Immature natural killer cell (primary cell): ENCODE results near the gene RUNX2. TPM values are rescaled to one million over a fixed set of nuclear protein-coding genes. Genes with fewer than 3 reads are reported as not detected.
A peak's percentile ranks its signal among the peaks of the same experiment; 100 is the strongest.

ENCODE experiments used
- DNase-seq, 3 donors: peaks; one replicate each; pipeline ENCODE4 v3.0.0; 2022; ENCODE audit warnings: mixed read lengths in 1 of 3
- H3K27ac Mint-ChIP-seq, 6 donors: one replicate each; pipeline ENCODE4 v1.8.0; 2020; ENCODE audit warnings: mixed read lengths in 6 of 6, mild to moderate bottlenecking in 5 of 6, inconsistent platforms in 4 of 6, moderate library complexity in 3 of 6
- H3K27me3 Mint-ChIP-seq, 3 donors: one replicate each; pipeline ENCODE4 v1.8.0; 2020 to 2021; ENCODE audit warnings: low read depth in 3 of 3, mild to moderate bottlenecking in 3 of 3, mixed read lengths in 3 of 3, moderate library complexity in 3 of 3, inconsistent platforms in 1 of 3
- H3K36me3 Mint-ChIP-seq, 3 donors: one replicate each; pipeline ENCODE4 v1.8.0; 2020; ENCODE audit warnings: mixed read lengths in 3 of 3, inconsistent platforms in 2 of 3, mild to moderate bottlenecking in 2 of 3
- H3K4me1 Mint-ChIP-seq, 2 donors: one replicate each; pipeline ENCODE4 v1.8.0; 2020; ENCODE audit warnings: inconsistent platforms in 2 of 2, mild to moderate bottlenecking in 2 of 2, mixed read lengths in 2 of 2, moderate library complexity in 1 of 2
- H3K4me3 Mint-ChIP-seq, 5 donors: one replicate each; pipeline ENCODE4 v1.8.0; 2020; ENCODE audit warnings: mild to moderate bottlenecking in 5 of 5, mixed read lengths in 5 of 5, inconsistent platforms in 3 of 5, moderate library complexity in 3 of 5
- H3K9me3 Mint-ChIP-seq, 6 donors: one replicate each; pipeline ENCODE4 v1.8.0; 2020; ENCODE audit warnings: mild to moderate bottlenecking in 6 of 6, mixed read lengths in 6 of 6, inconsistent platforms in 4 of 6, moderate library complexity in 3 of 6
- polyA plus RNA-seq, 3 donors: library from polyadenylated mRNA; unstranded; fragments of 300-500 nt; fragmentation: Illumina TruSeq; gene quantifications; one replicate each; pipeline ENCODE4 v1.2.3, GENCODE V29; 2021

Gene RUNX2
- polyA plus RNA-seq, 3 donors from 2014 or later, result 2.6 to 11.8 (median 4.4) TPM

DNA sequence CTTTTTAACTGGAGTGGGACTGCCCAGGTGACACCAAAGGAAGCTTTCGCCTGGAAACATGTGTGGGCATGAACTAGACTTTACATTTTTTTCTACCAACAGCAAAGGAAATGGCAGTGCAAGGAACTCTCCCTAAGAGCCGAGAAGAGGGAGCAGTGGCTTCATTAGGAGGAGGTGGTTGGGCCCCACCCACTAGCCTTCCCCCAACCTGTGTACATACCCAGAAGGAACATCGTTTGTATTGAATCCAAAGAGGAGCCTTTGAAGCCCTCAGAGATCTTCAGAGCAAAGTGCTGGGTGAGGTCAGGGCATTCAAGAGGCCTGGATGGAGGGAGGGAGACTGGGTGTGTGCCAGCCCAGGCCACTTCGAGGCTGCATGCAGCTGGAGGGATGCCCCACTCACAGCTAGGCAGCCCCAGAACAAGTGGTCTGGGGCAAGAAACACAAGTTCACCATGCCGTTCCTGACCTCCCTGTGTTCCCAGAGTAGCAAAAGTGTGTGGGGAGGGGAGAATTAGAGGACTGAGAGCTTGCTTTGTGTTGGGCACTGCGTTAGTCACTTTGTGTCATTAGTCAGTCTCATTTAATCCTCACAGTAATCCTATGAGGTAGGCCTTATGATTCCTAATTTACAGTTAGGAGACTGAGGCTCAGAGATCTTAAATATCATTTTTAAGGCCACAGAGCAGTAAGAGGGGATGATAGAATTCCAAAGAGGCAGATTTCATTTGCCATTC lies 241.2 kb downstream of the RUNX2 start:
- Mint-ChIP-seq H3K4me3 (no peak overlapping the region), H3K36me3 (peaks cover 0 to 10% (median 0%) of the 10 kb centered on the region in 3 donors), H3K27me3 (peaks cover 0 to 3% (median 2%) of the 10 kb centered on the region in 3 donors), H3K27ac (no peak overlapping the region), H3K4me1 (peaks cover 22 to 44% of the 10 kb centered on the region in 2 donors), H3K9me3 (no peaks in the 10 kb centered on the region)
- DNase-seq, result no peak

DNA sequence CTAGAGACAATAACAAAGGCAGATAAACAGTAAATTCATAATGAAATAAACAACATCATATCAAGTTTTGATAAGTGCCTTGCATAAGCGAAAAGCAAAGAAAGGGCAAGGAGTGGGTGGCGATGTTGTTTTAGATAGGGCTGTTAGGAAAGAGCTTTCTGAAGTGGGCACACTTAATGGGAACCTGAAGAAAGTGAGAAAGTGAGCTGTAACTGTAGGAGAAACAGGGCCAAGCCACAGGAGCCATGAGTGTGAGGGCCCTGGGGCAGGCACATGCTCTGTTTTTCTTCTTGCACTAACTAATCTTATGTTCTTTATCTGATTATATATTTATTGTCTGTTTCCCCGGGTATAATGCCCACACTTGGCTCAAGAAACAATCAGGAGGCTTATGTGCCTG lies 243.0 kb downstream of the RUNX2 start:
- Mint-ChIP-seq H3K9me3 (no peaks in the 10 kb centered on the region), H3K36me3 (peaks cover 0 to 10% (median 0%) of the 10 kb centered on the region in 3 donors), H3K27me3 (peaks cover 0 to 2% (median 0%) of the 10 kb centered on the region in 3 donors), H3K4me1 (peaks cover 22 to 45% of the 10 kb centered on the region in 2 donors), H3K27ac (peak overlapping the region in 2 of 6 donors; percentile 31 to 57), H3K4me3 (peak overlapping the region in 2 of 5 donors; percentile 21 to 24)
- DNase-seq, result no peak

DNA sequence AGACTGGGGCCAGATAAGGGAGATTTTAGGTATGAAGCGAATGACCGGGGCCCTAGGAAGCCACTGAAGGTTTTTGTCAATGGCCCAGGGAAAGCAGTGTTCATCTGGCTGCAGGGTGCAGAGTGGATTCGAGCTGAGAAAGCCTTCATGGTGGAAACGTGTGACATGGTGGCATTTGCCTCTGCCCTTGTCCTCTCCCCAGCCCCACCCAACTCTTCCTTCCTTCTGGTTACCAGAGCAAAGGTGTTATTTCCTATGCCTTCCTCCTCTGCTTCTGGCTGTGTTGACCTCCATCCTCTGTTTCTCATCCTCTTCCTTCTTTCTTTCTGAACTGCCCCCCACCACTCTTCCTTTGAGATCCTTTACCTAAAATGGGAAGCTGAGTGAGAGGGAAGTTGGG lies 244.7 kb downstream of the RUNX2 start:
- Mint-ChIP-seq H3K9me3 (no peaks in the 10 kb centered on the region), H3K27ac (peak overlapping the region in 4 of 6 donors; percentile 13 to 87 (median 56)), H3K27me3 (peaks cover 0 to 2% (median 0%) of the 10 kb centered on the region in 3 donors), H3K36me3 (peaks cover 0 to 4% (median 0%) of the 10 kb centered on the region in 3 donors), H3K4me1 (peaks cover 22 to 51% of the 10 kb centered on the region in 2 donors), H3K4me3 (peak overlapping the region; percentile 60 to 78 (median 67))
- DNase-seq, result no peak

DNA sequence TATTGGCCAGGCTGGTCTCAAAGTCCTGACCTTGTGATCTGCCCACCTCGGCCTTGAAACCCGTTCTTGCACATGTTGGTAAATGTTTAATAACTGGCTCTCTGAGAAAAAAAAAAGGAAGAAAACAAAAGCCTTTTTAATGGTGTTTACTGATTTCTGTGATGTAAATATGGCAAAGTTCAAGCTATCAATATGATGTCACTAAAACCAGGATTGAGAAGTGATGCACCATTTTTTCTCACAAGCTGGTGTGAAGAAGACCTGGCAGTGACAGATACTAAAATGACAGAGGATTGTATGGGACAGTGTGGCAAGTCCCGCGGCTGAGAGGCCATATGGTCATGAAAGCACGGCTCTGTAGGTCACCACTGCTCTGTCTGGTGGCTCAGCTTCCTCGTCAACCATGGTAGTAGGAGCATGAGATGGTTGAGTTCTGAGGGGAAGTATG lies 245.9 kb downstream of the RUNX2 start:
- DNase-seq, result no peak
- no peaks in the 10 kb centered on the region for H3K36me3 Mint-ChIP-seq
- H3K27me3 Mint-ChIP-seq, result peaks cover 0 to 3% (median 0%) of the 10 kb centered on the region in 3 donors
- no peak overlapping the region for H3K4me3 Mint-ChIP-seq
- peak overlapping the region in 3 of 6 donors; percentile 49 to 78 (median 58) for H3K27ac Mint-ChIP-seq
- H3K9me3 Mint-ChIP-seq, result no peaks in the 10 kb centered on the region
- peaks cover 21 to 47% of the 10 kb centered on the region in 2 donors for H3K4me1 Mint-ChIP-seq

DNA sequence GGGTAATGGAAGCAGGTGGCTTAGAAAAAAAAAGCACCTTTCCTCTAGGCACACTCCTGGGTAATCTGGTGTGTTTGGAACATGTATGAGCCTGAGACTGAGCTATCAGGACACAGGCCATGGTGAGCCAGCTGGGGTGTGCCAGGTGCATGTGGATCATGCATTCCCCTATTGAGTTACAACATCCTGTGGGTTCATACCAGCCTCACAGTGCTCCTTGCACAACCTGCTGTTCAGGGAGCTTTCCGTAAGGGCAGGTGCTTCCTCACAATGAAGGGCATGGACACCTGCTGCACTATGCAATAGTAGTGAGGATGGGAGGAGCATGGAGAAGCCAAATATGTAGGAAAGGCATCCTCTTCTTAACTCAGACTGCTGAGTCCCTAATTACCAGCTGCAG lies 246.8 kb downstream of the RUNX2 start:
- H3K36me3 Mint-ChIP-seq, result no peaks in the 10 kb centered on the region
- peaks cover 21 to 45% of the 10 kb centered on the region in 2 donors for H3K4me1 Mint-ChIP-seq
- no peak overlapping the region for H3K4me3 Mint-ChIP-seq
- H3K27ac Mint-ChIP-seq, result no peak overlapping the region
- H3K9me3 Mint-ChIP-seq, result no peaks in the 10 kb centered on the region
- DNase-seq, result no peak
- H3K27me3 Mint-ChIP-seq, result peaks cover 0 to 3% (median 0%) of the 10 kb centered on the region in 3 donors

DNA sequence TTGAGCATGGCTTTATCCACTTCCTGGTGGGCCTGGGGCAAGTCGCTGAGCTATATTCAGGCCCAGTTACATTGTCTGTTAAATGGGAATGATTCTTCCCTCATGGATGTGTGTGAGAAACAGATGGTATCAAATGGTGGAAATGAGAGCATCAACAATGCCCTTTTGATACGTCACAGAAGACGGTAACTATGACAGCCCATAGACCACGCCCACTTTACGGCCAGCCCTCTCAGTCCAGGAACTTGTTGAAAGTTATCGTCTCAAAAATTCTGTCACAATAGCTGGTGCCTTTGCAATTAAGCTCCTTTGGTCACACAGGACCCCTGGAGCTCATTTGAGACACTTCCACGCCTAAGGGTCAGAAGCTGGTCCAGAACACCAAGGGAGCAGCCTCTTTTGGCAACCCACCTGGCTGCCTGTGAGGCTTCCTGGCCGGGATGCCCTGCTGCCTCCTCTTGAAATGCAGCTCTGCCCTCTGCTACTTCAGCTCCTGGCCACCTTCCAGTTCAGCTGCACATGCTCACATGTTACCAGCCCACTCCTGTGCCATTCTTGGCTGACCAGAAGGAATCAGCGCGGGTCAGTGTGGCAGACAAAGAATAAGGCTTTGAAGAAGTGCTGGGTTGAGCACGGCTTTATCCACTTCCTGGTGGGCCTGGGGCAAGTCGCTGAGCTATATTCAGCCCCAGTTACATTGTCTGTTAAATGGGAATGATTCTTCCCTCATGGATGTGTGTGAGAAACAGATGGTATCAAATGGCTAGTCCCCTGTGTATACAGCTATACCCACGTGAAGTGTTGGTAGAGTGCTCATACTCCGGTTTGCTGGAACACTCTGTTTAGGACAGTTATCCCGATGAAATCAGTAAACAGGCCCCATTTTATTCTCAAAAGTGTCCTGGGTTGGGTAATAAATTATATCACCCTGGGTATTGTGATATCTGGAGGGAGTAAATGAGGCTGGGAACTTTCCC lies 248.8 kb downstream of the RUNX2 start:
- Mint-ChIP-seq H3K4me1 (peaks cover 16 to 32% of the 10 kb centered on the region in 2 donors), H3K27ac (no peak overlapping the region), H3K9me3 (peaks cover 0 to 2% (median 0%) of the 10 kb centered on the region in 6 donors), H3K27me3 (peaks cover 0 to 3% (median 0%) of the 10 kb centered on the region in 3 donors), H3K36me3 (peaks cover 0 to 2% (median 0%) of the 10 kb centered on the region in 3 donors), H3K4me3 (no peak overlapping the region)
- DNase-seq, result no peak

DNA sequence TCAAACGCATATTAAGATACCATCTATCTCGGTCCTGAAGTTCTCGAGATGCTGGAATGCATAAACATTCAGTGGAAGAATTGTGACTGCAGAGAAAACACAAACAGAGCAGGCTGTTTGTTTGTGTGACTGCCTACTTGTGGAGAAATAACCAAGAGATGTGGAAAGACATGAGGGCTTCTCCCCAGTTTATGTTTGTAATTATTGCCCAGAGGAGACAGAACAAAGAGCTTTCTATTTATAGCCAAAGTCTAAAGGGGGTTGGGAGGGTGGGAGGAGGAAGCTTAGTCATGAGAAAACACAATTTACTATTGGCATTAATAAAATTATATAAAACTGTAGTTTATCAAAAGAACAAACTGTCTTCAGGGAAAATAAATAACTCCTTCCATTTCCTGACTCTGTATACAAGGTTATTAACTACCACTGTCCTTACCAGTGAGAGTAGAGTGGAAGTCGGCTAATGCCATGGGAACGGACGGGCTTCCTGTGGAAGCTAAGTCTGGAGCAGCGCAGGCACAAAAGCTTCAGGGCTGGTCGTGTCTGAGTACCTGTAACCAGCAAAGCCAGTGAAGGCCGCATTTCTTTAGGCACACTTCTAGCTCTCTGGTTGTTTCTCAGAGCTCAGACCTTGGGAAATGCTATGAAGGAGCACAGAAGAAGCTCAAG lies 249.8 kb downstream of the RUNX2 start:
- H3K4me3 Mint-ChIP-seq, result no peak overlapping the region

DNA sequence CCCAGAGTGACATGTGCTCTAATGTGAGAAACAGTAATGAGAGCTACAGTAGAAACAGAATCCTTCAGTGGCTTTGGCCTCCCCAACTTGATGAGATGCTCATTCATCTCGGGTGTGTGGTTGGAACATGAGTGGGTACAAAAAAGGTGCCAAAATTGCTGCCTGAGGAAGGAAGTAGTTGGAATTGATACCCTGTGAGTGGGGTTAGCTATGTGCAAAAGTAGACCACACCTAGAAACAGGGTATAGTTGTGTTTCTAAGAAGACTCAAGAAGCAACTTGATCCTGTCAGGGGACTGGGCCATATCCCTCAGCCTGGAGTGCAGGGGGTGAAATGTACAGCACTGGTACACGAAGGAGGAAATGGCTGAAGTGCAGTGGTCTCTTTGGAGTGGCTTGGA lies 256.0 kb downstream of the RUNX2 start:
- Mint-ChIP-seq H3K27ac (peak overlapping the region in 4 of 6 donors; percentile 34 to 93 (median 56)), H3K27me3 (peaks cover 3 to 7% (median 4%) of the 10 kb centered on the region in 3 donors), H3K4me3 (peak overlapping the region; percentile 18 to 78 (median 69)), H3K9me3 (peaks cover 0 to 3% (median 0%) of the 10 kb centered on the region in 6 donors), H3K4me1 (peaks cover 50 to 56% of the 10 kb centered on the region in 2 donors), H3K36me3 (peaks cover 0 to 4% (median 0%) of the 10 kb centered on the region in 3 donors)
- DNase-seq, result peak; percentile 14 to 41 (median 29)

More for the DNA sequence above, 249.8 kb downstream of the RUNX2 start:
- H3K27me3 Mint-ChIP-seq, result peaks cover 0 to 3% (median 0%) of the 10 kb centered on the region in 3 donors
- H3K4me1 Mint-ChIP-seq, result peaks cover 9 to 22% of the 10 kb centered on the region in 2 donors
- DNase-seq, result no peak
- no peak overlapping the region for H3K27ac Mint-ChIP-seq
- H3K36me3 Mint-ChIP-seq, result peaks cover 0 to 4% (median 0%) of the 10 kb centered on the region in 3 donors
- peaks cover 0 to 3% (median 0%) of the 10 kb centered on the region in 6 donors for H3K9me3 Mint-ChIP-seq

DNA sequence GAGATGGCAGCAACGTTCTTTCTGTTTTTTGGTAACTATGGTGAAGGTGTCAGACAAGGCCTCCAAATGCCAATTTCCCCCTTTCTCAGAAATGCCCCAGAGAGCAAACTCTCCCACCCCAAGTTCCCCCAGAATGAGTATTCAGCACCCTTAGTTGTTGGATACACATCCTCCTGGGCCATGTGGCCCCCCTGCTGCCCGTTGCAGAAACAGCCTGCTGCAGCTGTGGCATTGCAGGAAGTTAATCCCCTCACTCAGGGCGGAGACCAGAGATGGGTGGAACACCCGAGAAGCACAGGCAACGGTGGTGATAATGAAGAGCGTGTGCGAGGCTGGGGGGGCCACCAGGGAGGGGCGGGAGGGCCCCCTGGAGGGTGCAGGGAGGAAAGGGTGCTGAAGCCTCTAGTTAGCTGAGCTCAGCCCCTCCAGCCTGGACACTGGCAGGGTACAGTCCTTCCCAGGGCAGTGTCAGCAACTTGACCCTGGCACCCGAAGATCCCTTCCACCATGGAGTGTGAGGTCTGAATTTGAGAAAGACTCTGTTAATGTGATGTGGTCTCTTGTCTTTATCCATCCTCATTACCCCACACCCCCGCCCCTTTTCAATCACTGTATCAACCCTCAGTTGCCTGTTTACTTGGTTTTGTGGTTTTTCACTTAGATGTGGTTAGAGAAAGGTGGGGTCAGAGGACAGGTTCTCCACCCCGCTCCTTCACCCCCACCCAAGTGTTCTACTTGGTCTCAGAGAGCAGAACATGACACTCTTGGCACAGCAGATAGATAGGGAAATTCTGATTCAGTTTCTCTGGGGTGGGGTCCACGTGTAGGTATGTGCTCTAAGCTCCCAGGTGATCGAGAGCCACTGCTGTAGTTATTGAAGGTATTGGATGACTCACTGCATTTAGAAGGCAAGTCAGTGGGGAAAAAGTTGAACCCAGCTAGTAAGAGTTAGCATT lies 258.4 kb downstream of the RUNX2 start:
- Mint-ChIP-seq H3K36me3 (peaks cover 0 to 4% (median 0%) of the 10 kb centered on the region in 3 donors), H3K27ac (peak overlapping the region in 5 of 6 donors; percentile 45 to 94 (median 85)), H3K27me3 (peaks cover 3 to 7% (median 4%) of the 10 kb centered on the region in 3 donors), H3K4me1 (peaks cover 59 to 70% of the 10 kb centered on the region in 2 donors), H3K4me3 (peak overlapping the region; percentile 71 to 88 (median 79)), H3K9me3 (peaks cover 0 to 3% (median 0%) of the 10 kb centered on the region in 6 donors)
- peak; percentile 60 to 75 (median 71) for DNase-seq

DNA sequence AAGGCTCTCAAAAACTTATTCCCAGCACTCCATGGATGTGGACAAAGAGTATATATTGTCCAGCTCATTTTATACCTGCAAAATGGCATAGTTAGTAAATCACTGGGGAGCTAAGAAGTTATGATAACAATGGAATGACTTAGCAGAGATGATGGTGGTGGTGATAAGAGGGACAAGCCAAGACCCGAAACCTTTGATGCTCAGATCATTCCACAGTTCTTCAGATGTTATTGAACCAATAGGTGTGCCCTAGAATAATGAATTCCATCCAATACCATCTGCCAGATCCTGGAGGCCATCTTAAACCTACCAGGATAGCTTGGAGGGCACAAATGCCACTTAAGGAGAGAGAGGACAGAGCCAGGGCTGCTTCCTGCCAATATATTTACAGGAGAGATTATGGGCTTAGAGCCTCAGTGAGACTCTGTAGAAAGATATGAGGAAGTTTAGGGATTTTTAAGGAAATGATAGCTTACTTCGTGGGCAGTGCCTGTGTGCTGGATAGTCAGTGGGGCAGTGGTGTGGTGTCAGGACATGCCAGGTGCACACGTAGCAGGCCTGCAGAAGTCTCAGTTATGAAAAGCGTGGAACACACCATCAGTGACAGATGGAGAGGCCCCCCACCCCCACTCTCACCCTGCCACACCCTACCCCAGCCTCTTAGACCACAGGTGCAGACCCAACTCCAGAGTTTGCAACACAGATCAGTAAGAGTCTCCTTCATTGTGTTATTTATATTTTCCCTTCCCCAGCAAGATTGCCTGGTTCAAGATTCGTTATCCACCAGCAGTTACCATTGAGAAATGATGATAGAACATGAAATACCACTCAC lies 259.3 kb downstream of the RUNX2 start:
- DNase-seq, result no peak
- Mint-ChIP-seq H3K9me3 (no peaks in the 10 kb centered on the region), H3K36me3 (peaks cover 0 to 3% (median 0%) of the 10 kb centered on the region in 3 donors), H3K27ac (peak overlapping the region in 1 of 6 donors; percentile 46), H3K4me3 (peak overlapping the region in 4 of 5 donors; percentile 71 to 79 (median 78)), H3K27me3 (peaks cover 4 to 8% (median 4%) of the 10 kb centered on the region in 3 donors), H3K4me1 (peaks cover 59 to 70% of the 10 kb centered on the region in 2 donors)

DNA sequence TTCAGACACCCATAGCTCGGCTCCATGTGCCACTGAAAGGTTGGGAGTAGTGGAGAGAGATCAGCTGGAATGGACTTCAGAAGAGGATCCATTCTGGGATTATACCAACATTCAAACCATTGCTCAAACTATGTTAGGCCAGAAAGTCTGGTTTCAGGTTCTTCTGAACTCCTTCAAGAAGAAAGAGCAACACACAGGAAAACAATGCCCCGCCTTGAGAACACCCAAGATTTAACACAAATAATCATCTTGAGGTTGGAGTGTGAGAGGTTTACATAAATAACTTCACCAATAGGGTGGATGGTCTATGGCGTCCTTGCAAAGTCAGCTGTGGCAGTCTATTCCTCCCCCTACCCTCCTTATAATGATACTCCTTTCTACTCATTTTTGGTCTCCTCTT lies 261.2 kb downstream of the RUNX2 start:
- no peaks in the 10 kb centered on the region for H3K9me3 Mint-ChIP-seq
- peak overlapping the region in 3 of 5 donors; percentile 2 to 34 (median 5) for H3K4me3 Mint-ChIP-seq
- peak overlapping the region in 1 of 6 donors; percentile 3 for H3K27ac Mint-ChIP-seq
- peaks cover 0 to 3% (median 0%) of the 10 kb centered on the region in 3 donors for H3K36me3 Mint-ChIP-seq
- H3K4me1 Mint-ChIP-seq, result peaks cover 52 to 70% of the 10 kb centered on the region in 2 donors
- H3K27me3 Mint-ChIP-seq, result peaks cover 4 to 8% (median 4%) of the 10 kb centered on the region in 3 donors
- no peak for DNase-seq
